Gastrocnemius medialis (tissue), 4 donors: ENCODE measurements around the gene SPATA21.
"Not testable (repeated sequence)": the region's sequence is repeated elsewhere in the genome, so short reads cannot be mapped to it uniquely, and the experiment has no call there.

Experiments
- CTCF ChIP-seq, 5 experiments: fragments of 450-650 bp in 3 of 5; fragments of 200-600 bp in 2 of 5; sonication (generic) in 2 of 5; IDR thresholded peaks in 4 of 5; conservative IDR thresholded peaks in 1 of 5; 1 replicate in 4 of 5; 2 replicates in 1 of 5; pipeline ENCODE4 v1.5.1; 2016 to 2019; ENCODE audit warnings: antibody characterized with exemption in 5 of 5, mild to moderate bottlenecking in 3 of 5, moderate library complexity in 3 of 5
- POLR2A ChIP-seq, 2 donors: fragments of 450-650 bp; IDR thresholded peaks; one replicate each; pipeline ENCODE4 v1.6.1; 2017; ENCODE audit warnings: antibody characterized with exemption in 2 of 2, mild to moderate bottlenecking in 2 of 2, moderate library complexity in 2 of 2

GRCh38 chr1:16456151-16456550 lies 18.9 kb upstream of the SPATA21 start:
- not testable (repeated sequence) for TF ChIP-seq POLR2A (IDR thresholded peaks at IDR 0.05); CTCF (IDR thresholded peaks at IDR 0.05 in 4 of 5, conservative IDR thresholded peaks at IDR 0.05 in 1 of 5)
